SU-DHL-6 (cell line): ENCODE results near the gene SLC9A2.

Experiments used
- H2AFZ ChIP-seq: fragments of 200-600 bp; sonication (generic); 2 replicates; pipeline ENCODE4 v1.6.1; 2014; ENCODE audit warnings: low read depth, mild to moderate bottlenecking, moderate library complexity, mixed read lengths, antibody characterized with exemption, low read length; ENCODE audit not compliant: severe bottlenecking
- H3F3A ChIP-seq: fragments of 200-600 bp; shearing (Covaris generic); 2 replicates; pipeline ENCODE4 v1.6.0; 2016; ENCODE audit warnings: antibody characterized with exemption, mild to moderate bottlenecking; ENCODE audit not compliant: insufficient read depth
- H3K27ac ChIP-seq: fragments of 200-600 bp; sonication (generic); 2 replicates; pipeline ENCODE4 v1.5.1; 2016; ENCODE audit warnings: low read depth, mild to moderate bottlenecking, low read length, moderate library complexity, mixed read lengths
- H3K27me3 ChIP-seq: fragments of 200-600 bp; sonication (generic), shearing (Covaris generic); 2 replicates; pipeline ENCODE4 v1.6.0; 2014; ENCODE audit warnings: mild to moderate bottlenecking, low read length
- H3K36me3 ChIP-seq: fragments of 200-600 bp; sonication (generic); 2 replicates; pipeline ENCODE4 v1.6.1; 2014; ENCODE audit warnings: mild to moderate bottlenecking, low read length, mixed read lengths
- H3K4me2 ChIP-seq: fragments of 300-600, 200-600 bp; shearing (Covaris generic), sonication (generic); 2 replicates; pipeline ENCODE4 v1.6.0; 2014; ENCODE audit warnings: low read length, low read depth, mild to moderate bottlenecking; ENCODE audit not compliant: poor library complexity, severe bottlenecking
- H3K4me3 ChIP-seq: fragments of 200-600 bp; sonication (generic); 2 replicates; pipeline ENCODE4 v1.5.1; 2014; ENCODE audit warnings: antibody characterized with exemption, low read length, mild to moderate bottlenecking, mixed read lengths; ENCODE audit not compliant: insufficient read depth, poor library complexity, severe bottlenecking
- H3K79me2 ChIP-seq: fragments of 200-600 bp; sonication (generic); 2 replicates; pipeline ENCODE4 v1.6.1; 2014; ENCODE audit warnings: mild to moderate bottlenecking, low read length, moderate library complexity; ENCODE audit not compliant: insufficient read depth
- H3K9ac ChIP-seq: fragments of 200-600 bp; sonication (generic); 2 replicates; pipeline ENCODE4 v1.7.0; 2014; ENCODE audit warnings: mild to moderate bottlenecking, low read length
- H3K9me2 ChIP-seq: fragments of 200-600 bp; sonication (generic); replicated peaks from 2 replicates; pipeline ENCODE4 v1.6.1; 2014; ENCODE audit warnings: low read length; ENCODE audit not compliant: insufficient read depth
- H3K9me3 ChIP-seq: fragments of 200-600 bp; sonication (generic); 2 replicates; pipeline ENCODE4 v1.6.1; 2014; ENCODE audit warnings: low read length, mixed read lengths; ENCODE audit not compliant: insufficient read depth
- H4K20me1 ChIP-seq: fragments of 200-600 bp; sonication (generic); 2 replicates; pipeline ENCODE4 v1.6.1; 2014; ENCODE audit warnings: low read depth, mild to moderate bottlenecking, antibody characterized with exemption, low read length, moderate library complexity, mixed read lengths
- EZH2phosphoT487 ChIP-seq: fragments of 200-600 bp; sonication (generic), shearing (Covaris generic); conservative IDR thresholded peaks from 2 replicates; pipeline ENCODE4 v1.6.1; 2018; ENCODE audit warnings: mild to moderate bottlenecking, antibody characterized with exemption, low read length, moderate library complexity, mixed read lengths
- TF ChIP-seq, protein P1 (sequence below): fragments of 200-600 bp; sonication (generic); IDR thresholded peaks from one replicate; pipeline ENCODE4 v1.5.1; 2017; ENCODE audit warnings: antibody characterized with exemption, mild to moderate bottlenecking, low read length, moderate library complexity; ENCODE audit not compliant: insufficient read depth, poor library complexity, severe bottlenecking

The SLC9A2 gene

DNA sequence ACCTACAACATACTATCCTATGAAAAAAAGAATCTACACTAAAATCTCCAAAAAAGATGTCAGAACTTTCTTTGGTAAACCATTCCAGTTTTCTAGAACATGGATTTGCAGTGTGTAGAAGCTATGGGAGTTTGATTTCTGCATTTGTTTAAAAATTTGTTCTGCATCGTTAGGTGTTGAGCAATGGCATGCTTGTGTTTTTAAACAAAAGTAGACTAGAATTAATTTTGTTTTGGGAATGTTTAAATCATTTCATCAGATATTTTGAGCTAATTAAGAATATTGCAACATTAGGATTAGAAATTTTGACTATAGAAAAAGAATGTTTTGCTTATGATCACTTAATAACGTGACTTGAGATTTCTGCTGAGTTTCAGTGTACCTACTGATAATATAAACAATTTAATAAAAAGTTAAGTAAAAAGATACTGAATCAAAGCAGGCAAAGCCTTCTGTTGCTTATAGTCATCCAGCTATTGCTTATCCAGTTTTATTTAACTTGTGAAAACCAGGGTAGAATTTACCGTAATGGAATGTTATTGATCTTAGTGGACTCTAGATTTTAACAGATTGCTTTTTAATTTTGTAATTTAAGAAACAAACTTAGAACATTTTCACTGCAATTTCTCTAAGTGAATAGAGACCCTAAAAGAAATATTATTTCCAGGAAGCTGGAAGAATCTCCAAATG lies 135.2 kb downstream of the SLC9A2 start:
- peaks cover 14% of the 10 kb centered on the region for H3K79me2 ChIP-seq

DNA sequence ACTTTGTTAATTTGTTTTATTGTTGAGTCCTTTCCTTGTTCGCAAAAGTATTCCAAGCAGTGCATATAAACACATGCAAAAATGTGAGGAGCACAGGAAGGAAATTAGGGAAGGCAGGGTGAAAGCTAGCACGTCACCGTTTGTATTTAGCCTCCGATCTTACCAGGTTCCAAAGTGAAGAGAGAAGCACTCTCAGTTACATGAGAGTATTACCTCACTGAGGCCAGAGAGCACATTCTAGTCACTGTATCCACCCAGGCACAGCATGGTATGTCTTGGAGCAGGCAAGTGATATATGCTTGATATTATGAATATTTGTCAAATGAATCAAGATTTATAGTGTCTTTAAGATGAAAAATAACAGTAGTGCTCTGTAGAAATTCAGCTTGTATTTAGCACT lies 135.9 kb downstream of the SLC9A2 start:
- Histone ChIP-seq H3K4me2 (no peak overlapping the region), H3K9me3 (no peaks in the 10 kb centered on the region), H3K4me3 (no peak overlapping the region), H4K20me1 (no peaks in the 10 kb centered on the region), H3K27me3 (no peaks in the 10 kb centered on the region), H3K79me2 (peaks cover 14% of the 10 kb centered on the region), H3F3A (no peaks in the 10 kb centered on the region), H3K27ac (no peak overlapping the region), H2AFZ (no peak overlapping the region), H3K9me2 (no peaks in the 10 kb centered on the region), H3K9ac (no peak overlapping the region), H3K36me3 (no peaks in the 10 kb centered on the region)
- TF ChIP-seq, protein P1, sequence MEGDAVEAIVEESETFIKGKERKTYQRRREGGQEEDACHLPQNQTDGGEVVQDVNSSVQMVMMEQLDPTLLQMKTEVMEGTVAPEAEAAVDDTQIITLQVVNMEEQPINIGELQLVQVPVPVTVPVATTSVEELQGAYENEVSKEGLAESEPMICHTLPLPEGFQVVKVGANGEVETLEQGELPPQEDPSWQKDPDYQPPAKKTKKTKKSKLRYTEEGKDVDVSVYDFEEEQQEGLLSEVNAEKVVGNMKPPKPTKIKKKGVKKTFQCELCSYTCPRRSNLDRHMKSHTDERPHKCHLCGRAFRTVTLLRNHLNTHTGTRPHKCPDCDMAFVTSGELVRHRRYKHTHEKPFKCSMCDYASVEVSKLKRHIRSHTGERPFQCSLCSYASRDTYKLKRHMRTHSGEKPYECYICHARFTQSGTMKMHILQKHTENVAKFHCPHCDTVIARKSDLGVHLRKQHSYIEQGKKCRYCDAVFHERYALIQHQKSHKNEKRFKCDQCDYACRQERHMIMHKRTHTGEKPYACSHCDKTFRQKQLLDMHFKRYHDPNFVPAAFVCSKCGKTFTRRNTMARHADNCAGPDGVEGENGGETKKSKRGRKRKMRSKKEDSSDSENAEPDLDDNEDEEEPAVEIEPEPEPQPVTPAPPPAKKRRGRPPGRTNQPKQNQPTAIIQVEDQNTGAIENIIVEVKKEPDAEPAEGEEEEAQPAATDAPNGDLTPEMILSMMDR = no peak
- TF ChIP-seq EZH2phosphoT487 = no peak

More for the DNA sequence above, 135.2 kb downstream of the SLC9A2 start:
- H3K9me3 ChIP-seq = no peaks in the 10 kb centered on the region
- H3F3A ChIP-seq = no peaks in the 10 kb centered on the region
- TF ChIP-seq EZH2phosphoT487 = no peak
- TF ChIP-seq, protein P1 = no peak
- H3K4me3 ChIP-seq = no peak overlapping the region
- no peak overlapping the region for H3K27ac ChIP-seq
- no peak overlapping the region for H2AFZ ChIP-seq
- H3K9ac ChIP-seq = no peak overlapping the region
- no peaks in the 10 kb centered on the region for H3K9me2 ChIP-seq
- no peak overlapping the region for H3K4me2 ChIP-seq
- no peaks in the 10 kb centered on the region for H4K20me1 ChIP-seq
- H3K27me3 ChIP-seq = no peaks in the 10 kb centered on the region
- H3K36me3 ChIP-seq = no peaks in the 10 kb centered on the region

DNA sequence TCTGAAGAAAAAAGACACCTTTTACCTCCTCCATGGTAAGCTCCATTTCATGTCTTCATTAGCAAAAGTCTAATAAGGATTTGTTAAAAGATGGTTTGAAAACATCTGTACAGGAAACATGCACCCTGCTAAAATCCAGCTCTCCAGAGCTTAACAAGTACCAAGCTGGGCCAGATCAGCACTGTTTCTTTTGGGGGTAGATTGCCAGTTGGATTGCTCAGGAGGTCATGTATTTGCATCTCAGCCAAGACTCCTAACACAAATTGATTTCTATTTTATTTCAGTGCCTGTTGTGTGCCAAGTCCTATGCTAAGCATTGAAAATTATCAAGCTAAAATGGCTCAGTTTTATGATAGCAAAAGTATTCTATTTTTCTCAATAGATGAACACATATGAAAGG lies 139.1 kb downstream of the SLC9A2 start:
- Histone ChIP-seq H3K79me2 (peaks cover 9% of the 10 kb centered on the region; the same call in 1 of the 2 replicates), H3K9ac (no peak overlapping the region)
- TF ChIP-seq, protein P1 = no peak
- TF ChIP-seq EZH2phosphoT487 = no peak

More for the DNA sequence above, 139.1 kb downstream of the SLC9A2 start:
- Histone ChIP-seq H3K27ac (no peak overlapping the region), H3K4me2 (no peak overlapping the region), H3K9me3 (no peaks in the 10 kb centered on the region), H3K9me2 (no peaks in the 10 kb centered on the region), H3K4me3 (no peak overlapping the region), H2AFZ (no peak overlapping the region), H3K27me3 (no peaks in the 10 kb centered on the region), H3K36me3 (no peaks in the 10 kb centered on the region; the same call in 1 of the 2 replicates), H4K20me1 (no peaks in the 10 kb centered on the region), H3F3A (no peaks in the 10 kb centered on the region)
